Adrenal gland (tissue), 5 donors: Measurements from ENCODE around the gene ACP4.

Experiments used
- CTCF ChIP-seq, 6 experiments: fragments of 450-650 bp in 4 of 6; fragments of 200-600 bp in 2 of 6; sonication (generic) in 1 of 6; IDR thresholded peaks; 1 replicate in 5 of 6; 2 replicates in 1 of 6; pipeline versions ENCODE4 v1.5.1 to v1.8.0; 2016 to 2021; ENCODE audit warnings: antibody characterized with exemption in 6 of 6, mild to moderate bottlenecking in 2 of 6, moderate library complexity in 1 of 6
- POLR2A ChIP-seq, 2 donors: fragments of 450-650 bp; IDR thresholded peaks; one replicate each; pipeline ENCODE4 v1.6.1; 2017; ENCODE audit warnings: antibody characterized with exemption in 2 of 2, mild to moderate bottlenecking in 2 of 2, moderate library complexity in 1 of 2
- donor health status: DM: no; HTN: no; CAD: no.

- TF ChIP-seq CTCF (IDR thresholded peaks at IDR 0.05) = no peak
- no peak for TF ChIP-seq POLR2A (IDR thresholded peaks at IDR 0.05)
Measured at GRCh38 chr19:50827476-50827875, 37.3 kb downstream of the ACP4 start.
